Calu3 (cell line): ENCODE data around the gene CCDC102A. TPM values are rescaled to one million over a fixed set of nuclear protein-coding genes. Genes with fewer than 3 reads are reported as not detected.

Experiments used
- BruUV-seq: library from RNA; stranded (reverse); fragments of 400-500 nt; replicated peaks from 2 replicates; lab custom pipeline; 2021; lab: Mats Ljungman, UMichigan
- CTCF ChIA-PET: fragments of 300-600 bp; sonication (Branson Sonifier 250); formaldehyde crosslinking; loops from one replicate; lab custom pipeline; 2022; ENCODE audit warnings: antibody characterized with exemption; lab: Charles Lee
- DNase-seq: peaks from one replicate; pipeline ENCODE4 v3.0.0; 2022
- H3K27ac Mint-ChIP-seq: one replicate; pipeline ENCODE4 v1.8.0; 2022; ENCODE audit warnings: mixed read lengths; ENCODE audit not compliant: unreplicated experiment
- H3K27me3 Mint-ChIP-seq: one replicate; pipeline ENCODE4 v1.8.0; 2022; ENCODE audit warnings: mixed read lengths; ENCODE audit not compliant: unreplicated experiment
- H3K36me3 Mint-ChIP-seq: one replicate; pipeline ENCODE4 v1.8.0; 2022; ENCODE audit warnings: mild to moderate bottlenecking, moderate library complexity, mixed read lengths; ENCODE audit not compliant: insufficient read depth, unreplicated experiment
- H3K4me1 Mint-ChIP-seq: one replicate; pipeline ENCODE4 v1.8.0; 2022; ENCODE audit warnings: mild to moderate bottlenecking, low read depth, mixed read lengths; ENCODE audit not compliant: unreplicated experiment
- H3K4me3 Mint-ChIP-seq: one replicate; pipeline ENCODE4 v1.8.0; 2022; ENCODE audit warnings: mild to moderate bottlenecking, low read depth, moderate library complexity, mixed read lengths; ENCODE audit not compliant: unreplicated experiment
- H3K9me3 Mint-ChIP-seq: one replicate; pipeline ENCODE4 v1.8.0; 2022; ENCODE audit warnings: low read depth, mixed read lengths; ENCODE audit not compliant: unreplicated experiment
- CTCF ChIP-seq: fragments of 200-600 bp; IDR thresholded peaks from one replicate; pipeline ENCODE4 v1.8.0; 2022; ENCODE audit warnings: antibody characterized with exemption; ENCODE audit not compliant: unreplicated experiment
- intact Hi-C: fragments of 100-400 bp; cut with micrococcal nuclease; formaldehyde crosslinking; loops from one replicate; pipeline ENCODE4 v1.10.0; 2022; ENCODE audit not compliant: unreplicated experiment
- total RNA-seq: library from RNA; stranded (reverse); gene quantifications from 2 replicates; pipeline ENCODE4 v1.2.3, GENCODE V29; 2022

The CCDC102A gene
- total RNA-seq, 1 experiment from 2014 or later: 6.8 TPM

- H3K27me3 Mint-ChIP-seq: peaks cover 78% of the 10 kb centered on the region
Observed at GRCh38 chr16:57562066-57562465, 25.7 kb upstream of the CCDC102A start.

GRCh38 chr16:57559072-57559790 is 22.9 kb upstream of the CCDC102A start:
- Mint-ChIP-seq H3K9me3 (peaks cover 4% of the 10 kb centered on the region), H3K4me1 (no peaks in the 10 kb centered on the region), H3K27ac (no peak overlapping the region), H3K27me3 (peaks cover 75% of the 10 kb centered on the region), H3K36me3 (no peaks in the 10 kb centered on the region), H3K4me3 (no peak overlapping the region)
- DNase-seq: no peak
- intact Hi-C loops: no loop called here
- CTCF ChIA-PET: no interaction called here
- TF ChIP-seq CTCF: no peak
- BruUV-seq: no TSS peak

More at GRCh38 chr16:57562066-57562465, 25.7 kb upstream of the CCDC102A start:
- no peak for DNase-seq
- H3K4me3 Mint-ChIP-seq: no peak overlapping the region
- H3K4me1 Mint-ChIP-seq: no peaks in the 10 kb centered on the region
- BruUV-seq: no TSS peak
- peaks cover 4% of the 10 kb centered on the region for H3K9me3 Mint-ChIP-seq
- no peak for TF ChIP-seq CTCF
- intact Hi-C loops: no loop called here
- no peaks in the 10 kb centered on the region for H3K36me3 Mint-ChIP-seq
- CTCF ChIA-PET: no interaction called here
- no peak overlapping the region for H3K27ac Mint-ChIP-seq

GRCh38 chr16:57556941-57557541 is 20.7 kb upstream of the CCDC102A start:
- no peaks in the 10 kb centered on the region for H3K36me3 Mint-ChIP-seq
- BruUV-seq: no TSS peak
- H3K4me1 Mint-ChIP-seq: no peaks in the 10 kb centered on the region
- CTCF ChIA-PET: no interaction called here
- intact Hi-C loops: no loop called here
- no peak overlapping the region for H3K4me3 Mint-ChIP-seq
- H3K27ac Mint-ChIP-seq: no peak overlapping the region
- TF ChIP-seq CTCF: no peak
- H3K27me3 Mint-ChIP-seq: peaks cover 78% of the 10 kb centered on the region
- no peak for DNase-seq
- H3K9me3 Mint-ChIP-seq: peaks cover 4% of the 10 kb centered on the region

GRCh38 chr16:57555831-57556230 is 19.5 kb upstream of the CCDC102A start:
- intact Hi-C loops: no loop called here
- peaks cover 78% of the 10 kb centered on the region for H3K27me3 Mint-ChIP-seq

More at GRCh38 chr16:57555831-57556230, 19.5 kb upstream of the CCDC102A start:
- CTCF ChIA-PET: no interaction called here
- Mint-ChIP-seq H3K36me3 (no peaks in the 10 kb centered on the region), H3K4me3 (no peak overlapping the region), H3K4me1 (no peaks in the 10 kb centered on the region), H3K9me3 (no peaks in the 10 kb centered on the region), H3K27ac (no peak overlapping the region)
- no TSS peak for BruUV-seq
- no peak for TF ChIP-seq CTCF
- DNase-seq: no peak
